H7 (cell line): Measurements from ENCODE around the gene ASTL. TPM values are rescaled to one million over a fixed set of nuclear protein-coding genes. Genes with fewer than 3 reads are reported as not detected.

Experiments used
- DNase-seq: peaks from one replicate; pipeline ENCODE4 v3.0.0; 2012
- H3K27me3 ChIP-seq: 2 replicates; pipeline ENCODE4 v1.6.0; 2011; ENCODE audit warnings: mild to moderate bottlenecking, low read length; ENCODE audit not compliant: control insufficient read depth, insufficient read depth
- H3K36me3 ChIP-seq: replicated peaks from 2 replicates; pipeline ENCODE4 v1.5.1; 2011; ENCODE audit warnings: low read length; ENCODE audit not compliant: control insufficient read depth, insufficient read depth
- H3K4me3 ChIP-seq: 2 replicates; pipeline ENCODE4 v1.5.1; 2011; ENCODE audit warnings: low read depth, mild to moderate bottlenecking, control low read depth, low read length, moderate library complexity; ENCODE audit not compliant: insufficient read depth
- total RNA-seq: library from RNA; depleted of rRNA; stranded (reverse); fragments of >200 nt; shearing (Covaris generic); gene quantifications from 2 replicates; pipeline ENCODE4 v1.2.3, GENCODE V29; 2014; rRNA removed

The ASTL gene
- total RNA-seq, 1 experiment from 2014 or later, result not detected

DNA sequence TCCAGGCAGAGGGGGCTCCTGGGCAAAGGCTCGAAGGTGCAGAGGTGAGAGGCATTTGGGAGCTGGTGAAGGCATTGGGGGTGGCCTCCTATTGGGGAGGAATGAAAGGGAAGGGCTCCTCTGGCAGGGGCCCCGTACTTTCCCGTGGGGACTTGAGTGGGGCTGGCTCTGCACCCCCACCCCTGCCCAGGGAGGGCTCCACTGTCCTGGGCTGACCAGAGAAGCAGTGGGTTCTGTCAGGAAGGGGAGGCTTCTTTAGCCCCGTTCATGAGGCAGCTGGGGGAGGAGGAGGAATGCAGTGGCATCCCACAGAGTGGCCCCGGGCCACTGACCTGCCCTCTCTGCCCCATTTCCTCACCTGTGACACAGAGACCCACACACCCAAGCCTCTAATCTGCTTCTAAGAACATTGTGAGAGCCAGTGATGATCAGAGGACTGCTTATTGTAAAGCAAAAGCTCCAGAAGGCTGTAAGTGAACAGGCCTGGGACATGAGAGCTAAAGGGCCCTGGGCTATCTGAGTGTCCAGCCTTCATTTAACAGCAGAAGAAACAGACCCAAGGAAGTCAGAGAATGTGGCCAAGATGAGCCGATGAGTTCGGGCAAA is 65.0 kb downstream of the ASTL start:
- DNase-seq, result no peak
- no peaks in the 10 kb centered on the region for H3K27me3 ChIP-seq
- H3K36me3 ChIP-seq, result no peaks in the 10 kb centered on the region
- no peak overlapping the region for H3K4me3 ChIP-seq

Other genes starting within 250 kb of the ASTL start
- gene ANKRD36C, start 146.7 kb downstream of the ASTL start, total RNA-seq, result 2.4 and 4.8 TPM in 2 replicates
- 0.14 and 0.44 TPM in 2 replicates for gene GPAT2, start 103.6 kb downstream of the ASTL start, total RNA-seq
- gene ADRA2B, start 21.9 kb downstream of the ASTL start, total RNA-seq, result 1.6 and 1.9 TPM in 2 replicates
- gene DUSP2, start 6.9 kb upstream of the ASTL start, total RNA-seq, result 2.0 and 3.6 TPM in 2 replicates
- 233 and 253 TPM in 2 replicates for gene STARD7, start 70.3 kb upstream of the ASTL start, total RNA-seq
- 13.4 and 13.8 TPM in 2 replicates for gene TMEM127, start 127.5 kb upstream of the ASTL start, total RNA-seq
- gene CIAO1, start 127.7 kb upstream of the ASTL start, total RNA-seq, result 108 and 111 TPM in 2 replicates
- 60.5 and 73.5 TPM in 2 replicates for gene SNRNP200, start 167.0 kb upstream of the ASTL start, total RNA-seq
- 8.8 and 9.0 TPM in 2 replicates for gene ITPRIPL1, start 186.8 kb upstream of the ASTL start, total RNA-seq
- gene NCAPH, start 197.3 kb upstream of the ASTL start, total RNA-seq, result 37.2 and 46.4 TPM in 2 replicates